VCaP (cell line): ENCODE data around the gene MRPL55.

Experiments used
- H3K27ac ChIP-seq: fragments of 450-650 bp; 2 replicates; pipeline ENCODE4 v1.5.1; 2017
- TF ChIP-seq, protein P1 (sequence below): fragments of 450-650 bp; conservative IDR thresholded peaks from 2 replicates; pipeline ENCODE4 v1.5.1; 2017; ENCODE audit warnings: mild to moderate bottlenecking, moderate library complexity

The MRPL55 gene

DNA sequence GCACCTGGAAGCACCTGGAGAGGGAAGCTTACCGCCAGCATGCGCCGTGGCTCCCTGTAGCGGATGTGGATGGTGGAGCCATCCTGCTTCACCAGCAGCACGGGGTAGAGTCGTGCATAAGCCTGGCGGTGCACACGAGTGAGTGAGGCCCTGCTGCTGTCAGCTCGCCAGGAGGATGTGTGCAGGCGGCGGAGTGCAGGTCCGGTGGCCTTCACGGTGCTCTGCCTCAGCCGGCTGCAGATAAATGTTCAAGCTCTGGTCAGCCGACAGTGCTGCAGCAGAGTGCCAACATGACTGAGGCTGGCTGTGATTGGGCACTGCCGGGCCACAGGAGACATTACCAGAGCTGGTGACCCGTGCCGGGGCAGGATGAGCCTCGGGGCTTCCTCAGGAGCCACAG lies 1.5 kb downstream of the MRPL55 start:
- no peak overlapping the region for H3K27ac ChIP-seq
- TF ChIP-seq, protein P1, sequence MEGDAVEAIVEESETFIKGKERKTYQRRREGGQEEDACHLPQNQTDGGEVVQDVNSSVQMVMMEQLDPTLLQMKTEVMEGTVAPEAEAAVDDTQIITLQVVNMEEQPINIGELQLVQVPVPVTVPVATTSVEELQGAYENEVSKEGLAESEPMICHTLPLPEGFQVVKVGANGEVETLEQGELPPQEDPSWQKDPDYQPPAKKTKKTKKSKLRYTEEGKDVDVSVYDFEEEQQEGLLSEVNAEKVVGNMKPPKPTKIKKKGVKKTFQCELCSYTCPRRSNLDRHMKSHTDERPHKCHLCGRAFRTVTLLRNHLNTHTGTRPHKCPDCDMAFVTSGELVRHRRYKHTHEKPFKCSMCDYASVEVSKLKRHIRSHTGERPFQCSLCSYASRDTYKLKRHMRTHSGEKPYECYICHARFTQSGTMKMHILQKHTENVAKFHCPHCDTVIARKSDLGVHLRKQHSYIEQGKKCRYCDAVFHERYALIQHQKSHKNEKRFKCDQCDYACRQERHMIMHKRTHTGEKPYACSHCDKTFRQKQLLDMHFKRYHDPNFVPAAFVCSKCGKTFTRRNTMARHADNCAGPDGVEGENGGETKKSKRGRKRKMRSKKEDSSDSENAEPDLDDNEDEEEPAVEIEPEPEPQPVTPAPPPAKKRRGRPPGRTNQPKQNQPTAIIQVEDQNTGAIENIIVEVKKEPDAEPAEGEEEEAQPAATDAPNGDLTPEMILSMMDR: no peak

DNA sequence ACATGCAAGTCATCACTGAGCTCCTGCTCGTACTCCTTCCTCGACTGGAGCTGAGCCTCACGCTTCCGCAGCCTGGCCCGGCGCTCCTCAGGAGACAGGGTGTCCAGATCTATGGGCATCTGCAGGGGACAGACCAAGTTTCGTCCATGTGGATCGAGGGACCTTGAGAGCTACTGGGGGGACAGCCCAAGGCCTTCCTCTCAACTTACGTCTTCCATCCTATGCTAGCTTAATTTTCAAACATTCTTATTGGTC lies 2.4 kb downstream of the MRPL55 start:
- H3K27ac ChIP-seq: no peak overlapping the region
- TF ChIP-seq, protein P1: no peak

DNA sequence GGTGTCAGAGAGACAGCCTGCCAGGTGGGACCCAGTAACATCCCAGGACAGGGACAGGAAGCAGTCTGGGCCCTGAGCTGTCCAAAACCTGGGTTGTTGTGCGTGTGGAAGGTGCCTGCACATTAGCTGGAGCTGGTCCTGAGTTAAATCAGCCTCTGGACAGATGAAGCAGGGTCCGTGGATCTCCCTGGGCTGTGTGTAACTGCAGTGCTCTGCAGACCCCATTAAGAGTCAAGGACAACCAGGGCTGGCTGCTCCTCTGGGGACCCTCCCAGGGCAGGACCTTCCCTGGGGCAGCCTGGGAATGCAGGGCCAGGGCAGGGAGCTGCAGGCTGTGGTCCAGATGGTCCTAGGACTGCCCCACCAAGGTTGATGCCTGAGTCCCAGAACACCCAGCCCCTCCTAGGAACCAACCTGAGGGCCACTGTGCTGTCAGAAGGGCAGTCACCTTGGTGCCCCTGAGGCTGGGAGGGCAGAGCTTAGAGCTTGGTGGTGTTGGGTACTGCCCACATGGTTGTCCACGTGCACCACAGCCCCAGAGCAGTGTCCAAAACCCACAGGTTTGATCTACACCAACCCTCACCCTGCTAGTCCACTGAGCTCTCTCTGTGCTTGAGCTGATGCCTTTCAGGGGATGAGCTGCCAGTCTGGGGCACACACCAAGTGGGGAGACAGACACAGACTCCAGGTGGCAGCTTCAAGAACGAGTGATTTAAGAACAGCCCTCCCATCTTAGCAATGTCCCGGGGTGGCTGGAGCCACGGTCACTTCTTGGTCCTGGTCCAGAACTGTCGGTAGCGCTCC lies 2.9 kb downstream of the MRPL55 start:
- no peak overlapping the region for H3K27ac ChIP-seq
- TF ChIP-seq, protein P1: no peak

DNA sequence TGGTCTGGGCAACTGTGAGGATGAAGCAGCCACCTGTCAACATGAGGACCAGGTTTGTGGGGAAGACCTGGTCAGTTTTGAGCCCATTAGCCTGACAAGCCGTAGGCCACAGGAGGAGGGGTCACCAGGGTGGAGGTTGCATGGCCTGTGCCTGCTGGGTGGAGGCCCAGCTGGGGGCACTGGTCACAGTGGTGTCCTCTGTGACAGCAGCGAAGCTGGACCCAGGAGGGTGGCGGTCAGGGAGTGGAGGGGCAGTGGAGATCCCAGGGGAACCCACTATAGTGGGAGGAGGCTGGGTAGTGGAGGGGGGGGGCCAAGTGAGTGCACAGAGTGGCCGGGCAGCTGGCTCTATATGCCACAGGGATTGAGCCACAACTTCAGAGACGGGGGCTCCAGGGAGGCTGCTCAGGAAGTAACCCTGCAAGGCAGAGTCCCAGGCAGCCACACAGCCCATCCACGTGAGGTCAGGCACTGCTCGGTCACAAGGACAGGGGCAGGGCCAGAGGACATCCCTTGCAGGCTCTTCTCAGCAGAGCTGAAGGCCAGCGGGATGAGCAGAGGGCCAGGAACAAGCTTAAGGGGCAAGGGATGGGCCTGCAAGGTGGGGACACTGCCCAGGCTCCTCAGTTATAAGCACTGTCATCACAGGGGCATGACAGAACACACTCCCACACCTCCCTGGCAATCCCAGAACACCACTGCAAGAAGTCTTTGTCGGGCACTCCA lies 3.7 kb downstream of the MRPL55 start:
- TF ChIP-seq, protein P1: no peak
- no peak overlapping the region for H3K27ac ChIP-seq

DNA sequence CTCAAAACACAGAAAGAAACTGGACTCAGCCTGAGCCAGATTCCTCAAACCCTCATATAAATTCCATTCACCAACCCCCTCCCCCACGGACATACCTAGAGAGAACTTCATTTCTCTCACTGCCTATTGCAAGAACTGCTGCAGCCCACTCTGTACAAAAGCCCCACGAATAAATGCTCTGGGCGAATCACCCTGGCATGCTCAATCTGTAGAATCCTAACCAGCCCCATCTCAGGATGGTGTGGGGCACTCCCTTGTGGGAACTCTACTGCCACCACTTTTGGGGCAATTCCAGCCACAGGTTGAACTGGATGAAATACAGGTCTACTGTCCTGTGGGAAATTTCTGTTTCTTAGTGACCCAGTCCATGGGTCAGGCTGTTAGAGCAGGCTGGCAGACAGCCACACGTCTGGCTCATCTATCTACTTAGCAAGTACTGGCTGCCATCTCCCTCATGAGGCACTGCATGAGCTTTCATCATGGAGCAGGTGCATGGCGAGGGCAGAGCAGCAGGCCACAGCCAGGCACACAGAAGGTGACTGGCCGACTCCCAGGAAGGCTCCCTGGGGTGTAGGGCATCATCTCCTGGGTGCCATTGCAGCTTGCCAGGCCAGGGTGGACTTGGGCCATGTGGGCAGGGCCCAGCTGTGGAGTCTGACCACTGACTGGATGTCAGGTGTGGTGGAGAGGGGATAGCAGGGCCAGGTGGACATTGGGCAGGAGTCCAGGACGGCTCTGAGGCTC lies 4.4 kb downstream of the MRPL55 start:
- TF ChIP-seq, protein P1: no peak
- no peak overlapping the region for H3K27ac ChIP-seq

DNA sequence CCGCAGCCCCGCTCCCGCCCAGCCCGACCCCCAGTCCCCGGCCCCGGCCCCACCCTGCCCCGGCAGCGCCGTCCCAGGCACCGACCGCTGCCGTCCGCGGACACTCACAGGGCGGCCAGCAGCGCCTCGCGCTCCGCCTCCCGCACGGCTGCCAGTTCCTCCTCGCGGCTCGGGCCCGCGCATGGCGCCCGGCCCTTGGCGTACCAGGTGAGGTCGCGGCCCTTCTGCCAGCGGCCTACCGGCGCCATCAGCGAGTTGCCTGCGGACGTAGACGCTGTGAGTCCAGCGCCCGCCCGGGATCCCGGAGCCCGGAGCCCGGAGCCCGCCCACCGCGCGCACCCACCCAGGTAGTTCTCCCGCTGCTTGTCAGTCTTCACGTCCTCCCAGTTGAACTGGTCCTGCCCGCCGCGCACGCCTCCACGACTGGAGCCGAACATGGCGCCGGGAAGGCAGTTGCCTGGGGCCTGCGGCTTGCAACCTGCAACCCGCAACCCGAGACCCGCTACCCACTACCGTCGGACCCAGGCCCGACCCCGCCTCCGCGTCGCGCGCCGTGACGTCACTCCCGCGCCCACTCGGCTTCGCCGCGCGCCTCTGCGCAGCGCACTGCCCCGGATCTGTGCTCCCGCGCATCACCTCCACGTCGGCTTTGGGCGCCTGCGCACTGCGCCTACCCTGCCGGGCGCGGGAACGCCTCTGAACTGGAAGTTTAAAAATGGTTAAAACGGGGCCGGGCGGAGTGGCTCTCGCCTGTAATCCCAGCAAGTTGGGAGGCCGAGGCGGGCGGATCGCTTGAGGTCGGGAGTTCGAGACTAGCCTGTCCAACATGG lies 6.1 kb downstream of the MRPL55 start, which contains the start of gene C1orf35:
TSS of gene C1orf35 (minus strand) at position 535 of the 830 bp plus-strand sequence. CDS start at position 437, 98 bp downstream.
- TF ChIP-seq, protein P1: no peak
- peak within 1 kb of the TSS; percentile 62 for H3K27ac ChIP-seq
